COR-L47 (cell line): ENCODE results near the gene GUCY1A1.

Experiments used
- DNase-seq: peaks from one replicate; lab custom pipeline; 2025; lab: John Stamatoyannopoulos, UW

GUCY1A1 gene

DNA sequence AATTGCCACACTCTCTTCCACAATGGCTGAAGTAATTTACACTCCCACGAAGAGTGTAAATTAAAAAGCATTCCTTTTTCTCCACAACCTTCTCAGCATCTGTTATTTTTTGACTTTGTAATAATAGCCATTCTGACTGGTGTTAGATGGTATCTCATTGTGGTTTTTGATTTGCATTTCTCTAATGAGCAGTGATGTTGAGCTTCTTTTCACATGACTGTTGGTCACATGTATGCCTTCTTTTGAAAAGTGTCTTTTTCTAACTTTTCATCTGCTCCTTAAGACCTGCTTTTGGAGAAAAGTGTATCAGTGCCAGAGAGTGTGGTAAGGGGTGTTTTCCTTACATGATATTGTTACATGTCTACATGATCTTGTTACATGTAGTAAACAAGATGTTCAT is 25.7 kb downstream of the GUCY1A1 start:
- no peak for DNase-seq

DNA sequence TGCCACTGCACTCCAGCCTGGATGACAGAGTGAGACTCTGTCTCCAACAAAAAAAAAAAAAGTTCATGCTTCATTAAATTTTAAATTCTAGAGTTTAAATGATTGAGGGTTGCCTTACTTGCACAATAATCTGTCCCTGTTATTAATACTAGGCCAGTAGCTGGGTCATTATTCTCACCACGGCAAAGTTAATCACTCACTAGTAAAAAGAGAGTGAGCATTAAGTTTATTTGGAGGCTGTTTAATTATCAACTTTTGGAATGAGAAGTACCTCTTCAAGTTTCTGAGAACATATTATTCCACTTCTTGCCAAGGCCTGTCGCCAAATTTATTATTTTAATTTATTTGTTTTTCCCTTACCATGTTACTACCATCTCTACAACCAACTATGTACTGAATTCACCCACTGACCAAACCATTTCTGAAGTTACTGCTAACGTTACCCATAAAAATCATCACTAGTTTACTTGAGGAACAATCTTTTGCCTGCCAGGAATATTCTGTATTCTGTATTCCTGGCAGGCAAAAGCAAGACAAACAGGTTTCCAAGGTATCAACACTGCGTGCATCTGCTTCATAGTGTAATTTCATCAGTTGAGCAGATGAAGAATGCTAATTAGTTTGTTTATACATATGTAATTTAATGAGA is 26.5 kb downstream of the GUCY1A1 start:
- no peak for DNase-seq

DNA sequence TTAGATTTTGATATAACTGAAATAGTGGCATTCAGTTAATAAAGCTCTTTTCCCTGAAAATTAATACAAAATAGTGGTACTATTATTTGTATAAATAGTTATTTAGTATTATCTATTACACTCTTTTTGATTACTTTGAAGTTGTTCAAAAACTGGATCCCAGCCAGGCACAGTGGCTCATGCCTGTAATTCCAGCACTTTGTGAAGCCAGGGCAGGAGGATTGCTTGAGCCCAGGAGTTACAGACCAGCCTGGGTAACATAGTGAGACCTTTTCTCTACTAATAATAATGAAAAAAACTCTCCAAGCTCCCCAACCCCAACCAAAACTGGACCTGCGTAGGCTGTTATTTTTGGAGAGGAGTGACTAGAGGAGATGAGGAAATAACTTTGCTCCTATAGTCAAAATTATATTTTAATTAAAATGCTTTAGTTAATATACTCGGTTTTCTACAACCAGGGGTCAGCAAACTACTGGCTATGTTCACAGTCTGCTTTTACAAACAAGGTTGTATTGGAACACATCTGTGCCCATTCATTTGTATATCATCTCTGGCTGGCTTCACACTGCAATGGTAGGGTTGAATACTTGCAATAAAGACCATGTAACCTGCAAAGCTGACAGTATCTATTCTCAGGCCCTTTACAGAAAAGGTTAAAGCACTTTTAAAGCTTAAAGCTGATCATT is 27.6 kb downstream of the GUCY1A1 start:
- DNase-seq = no peak

DNA sequence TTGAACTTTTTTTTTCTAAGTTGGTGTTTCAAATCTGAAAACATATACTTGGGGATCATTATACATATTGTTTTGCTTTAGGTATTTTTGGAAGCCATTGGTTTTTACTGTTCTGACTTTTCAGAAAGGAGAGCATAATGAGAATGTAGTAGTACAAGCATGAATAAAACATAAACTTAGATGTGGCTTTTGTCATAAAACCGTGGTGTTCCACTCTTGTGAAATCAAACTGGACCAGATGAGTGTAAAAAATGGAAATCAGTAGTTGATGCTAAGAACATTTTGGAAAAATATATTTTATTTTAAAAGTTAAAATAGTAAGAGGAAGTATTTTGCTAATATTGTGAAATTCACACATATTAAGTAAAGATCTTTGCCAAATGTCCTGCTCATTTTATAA is 29.6 kb downstream of the GUCY1A1 start:
- DNase-seq = no peak

DNA sequence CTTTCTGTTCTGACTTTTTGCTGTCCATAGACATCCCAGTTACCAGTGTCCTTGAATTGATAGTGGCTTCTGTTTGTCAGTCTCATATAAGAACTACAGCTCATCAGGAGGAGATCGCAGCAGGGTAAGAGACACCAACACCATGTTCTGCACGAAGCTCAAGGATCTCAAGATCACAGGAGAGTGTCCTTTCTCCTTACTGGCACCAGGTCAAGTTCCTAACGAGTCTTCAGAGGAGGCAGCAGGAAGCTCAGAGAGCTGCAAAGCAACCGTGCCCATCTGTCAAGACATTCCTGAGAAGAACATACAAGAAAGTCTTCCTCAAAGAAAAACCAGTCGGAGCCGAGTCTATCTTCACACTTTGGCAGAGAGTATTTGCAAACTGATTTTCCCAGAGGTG is 30.1 kb downstream of the GUCY1A1 start:
- DNase-seq = no peak

DNA sequence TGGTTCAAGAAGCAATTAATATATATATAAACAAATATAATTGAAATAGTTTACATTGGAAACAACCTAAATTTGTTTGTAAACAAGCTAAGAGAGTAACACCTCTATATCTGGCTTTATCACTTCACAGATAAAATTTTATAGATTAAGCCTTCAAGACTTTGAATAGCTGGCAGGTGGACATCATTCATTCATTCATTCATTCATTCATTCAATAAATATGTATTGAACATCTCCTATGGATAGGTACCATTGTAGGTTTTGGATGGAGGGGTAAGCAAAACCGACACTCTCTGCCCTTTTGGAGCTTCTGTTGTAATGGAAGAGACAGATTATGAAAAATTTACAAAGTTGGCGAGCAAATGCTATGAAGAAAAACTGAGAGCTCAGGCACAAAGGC is 35.2 kb downstream of the GUCY1A1 start:
- DNase-seq = no peak

DNA sequence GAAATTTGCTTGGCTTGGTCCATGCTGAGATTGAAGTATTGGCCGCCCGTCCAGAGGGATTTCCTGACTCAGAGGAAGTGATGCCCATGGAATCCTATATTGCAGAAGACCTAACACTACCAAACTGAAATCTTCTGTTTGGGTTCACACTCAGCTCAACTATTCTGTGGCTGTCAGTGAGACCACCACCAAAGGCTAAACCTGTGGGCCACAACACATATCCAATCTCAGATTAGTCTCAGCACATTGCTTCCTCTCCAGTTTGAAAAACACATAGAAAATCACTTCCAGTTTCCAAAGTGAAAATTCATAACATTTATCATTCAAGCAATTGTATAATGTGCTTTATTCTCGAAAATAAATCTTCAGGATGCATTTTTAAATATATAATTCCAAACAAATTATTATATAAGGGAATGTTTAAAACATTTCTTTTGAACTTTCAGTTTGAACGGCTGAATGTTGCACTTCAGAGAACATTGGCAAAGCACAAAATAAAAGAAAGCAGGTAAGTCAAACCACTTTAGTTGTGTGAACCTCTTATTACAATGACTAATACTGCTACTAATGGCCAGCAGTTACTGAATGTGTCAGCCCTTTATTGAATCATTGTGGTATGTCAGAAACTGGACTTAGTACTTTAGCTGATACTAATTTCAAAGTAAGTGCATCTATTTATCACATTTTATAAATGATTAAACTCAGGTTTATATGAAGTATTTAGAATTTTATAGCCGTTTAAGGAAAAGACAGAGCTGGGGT is 37.0 kb downstream of the GUCY1A1 start:
- DNase-seq = no peak

DNA sequence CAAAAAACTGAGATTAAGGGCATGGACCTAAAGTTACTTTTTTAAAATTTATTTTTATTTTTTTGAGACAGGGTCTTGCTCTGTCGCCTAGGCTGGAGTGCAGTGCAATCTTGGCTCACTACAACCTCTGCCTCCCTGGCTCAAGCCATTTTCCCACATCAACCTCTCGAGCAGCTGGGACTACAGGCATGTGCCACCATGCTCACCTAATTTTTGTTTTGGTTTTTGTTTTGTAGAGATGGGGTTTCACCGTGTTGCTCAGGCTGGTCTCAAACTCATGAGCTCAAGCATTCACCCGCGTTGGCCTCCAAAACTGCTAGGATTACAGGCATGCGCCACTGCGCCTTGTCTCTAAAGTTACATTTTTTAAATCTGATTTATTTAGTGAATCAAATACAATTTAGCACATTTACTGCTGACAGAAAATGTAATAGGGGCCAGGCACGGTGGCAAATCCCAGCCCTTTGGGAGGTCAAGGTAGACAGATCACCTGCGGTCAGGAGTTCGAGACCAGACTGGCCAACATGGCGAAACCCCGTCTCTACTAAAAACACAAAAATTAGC is 38.3 kb downstream of the GUCY1A1 start:
- DNase-seq = no peak

DNA sequence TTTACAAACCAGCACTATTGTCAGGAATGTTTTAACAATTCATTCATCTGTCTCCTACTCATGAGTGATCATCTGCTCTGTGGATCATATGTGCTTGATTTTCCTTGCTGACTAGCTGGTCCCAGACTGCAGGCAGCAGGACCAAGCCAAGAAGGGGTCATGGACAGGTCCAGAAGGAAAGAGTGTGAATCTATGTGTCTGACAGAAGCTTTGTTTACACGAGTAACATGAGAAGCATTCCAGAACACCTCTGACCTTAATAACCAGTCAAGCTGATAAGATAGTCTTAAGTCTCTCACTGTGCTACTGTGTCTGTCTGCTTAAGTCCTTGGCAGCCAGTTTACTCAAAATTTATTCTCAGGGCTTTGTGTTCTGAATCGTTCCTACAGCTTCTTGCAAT is 39.0 kb downstream of the GUCY1A1 start:
- DNase-seq = no peak

DNA sequence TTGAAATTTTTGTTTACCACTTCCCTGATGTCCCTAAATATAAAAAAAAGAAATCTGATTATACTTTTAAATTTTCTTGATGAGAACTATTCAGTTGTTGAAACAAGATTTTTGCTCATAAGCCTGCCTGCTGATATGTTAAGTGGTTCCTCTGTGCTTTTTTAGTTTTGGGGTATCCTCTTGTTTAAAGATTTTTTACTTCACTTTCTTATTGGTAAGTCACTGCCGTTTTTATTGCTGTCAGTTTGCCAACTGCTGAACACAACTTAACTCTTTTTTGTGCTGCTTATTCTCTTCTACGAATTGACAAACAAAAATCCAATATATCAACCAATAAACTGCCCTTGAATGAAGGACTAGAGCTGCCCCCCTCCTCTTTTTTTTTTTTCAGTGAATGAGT is 39.5 kb downstream of the GUCY1A1 start:
- DNase-seq = no peak

DNA sequence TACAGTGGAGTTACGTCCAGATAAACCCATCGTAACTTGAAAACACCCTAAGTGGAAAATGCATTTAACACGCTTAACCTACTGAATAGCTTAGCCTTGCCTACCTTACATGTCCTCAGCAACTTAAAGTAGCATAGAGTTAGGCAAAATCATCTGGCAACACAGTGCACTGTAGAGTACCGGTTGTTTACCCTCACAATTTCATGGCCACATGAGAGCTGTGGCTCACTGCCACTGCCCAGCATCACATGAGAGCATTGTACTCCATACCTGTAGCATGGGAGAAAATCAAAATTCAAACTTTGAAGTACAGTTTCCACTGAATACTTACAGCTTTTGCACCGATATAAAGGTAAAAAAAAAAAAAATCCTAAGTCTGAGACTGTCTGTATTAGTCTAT is 40.6 kb downstream of the GUCY1A1 start:
- DNase-seq = no peak

DNA sequence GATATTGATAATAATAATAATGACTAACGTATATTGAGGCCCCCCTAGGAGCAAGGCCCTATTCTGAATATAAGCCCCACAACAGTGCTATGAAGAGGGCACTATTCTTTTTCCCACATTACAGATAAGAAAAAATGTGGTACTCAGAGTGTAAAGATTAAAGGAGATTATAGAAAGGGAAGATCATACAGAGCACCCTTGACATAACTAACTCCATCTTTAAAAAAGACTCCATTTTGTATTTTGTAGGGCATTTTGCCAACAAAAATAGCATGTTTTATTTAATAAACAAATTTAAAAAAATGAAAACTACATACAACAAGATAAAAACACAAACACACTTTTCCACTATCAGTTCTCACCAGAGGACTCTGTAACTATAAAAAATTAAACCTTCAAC is 42.1 kb downstream of the GUCY1A1 start:
- no peak for DNase-seq

DNA sequence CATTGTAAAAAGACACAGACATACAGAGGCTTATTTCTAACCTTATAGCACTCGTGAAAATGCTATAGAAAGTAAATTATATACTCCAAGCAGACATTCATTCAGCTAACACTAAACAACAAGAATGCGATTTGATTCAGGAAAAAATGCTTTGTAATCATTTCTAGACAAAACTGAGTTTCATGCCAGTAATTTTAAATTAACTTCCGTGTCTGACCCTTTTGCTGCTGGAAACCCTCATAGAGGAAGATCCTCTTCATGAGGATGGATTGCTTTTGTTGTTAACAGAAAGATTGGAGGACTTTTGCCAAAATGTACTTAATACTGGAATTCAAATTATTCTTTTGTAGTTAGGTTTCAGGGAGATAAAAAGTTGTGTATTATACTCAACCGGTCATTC is 43.3 kb downstream of the GUCY1A1 start:
- DNase-seq = no peak

DNA sequence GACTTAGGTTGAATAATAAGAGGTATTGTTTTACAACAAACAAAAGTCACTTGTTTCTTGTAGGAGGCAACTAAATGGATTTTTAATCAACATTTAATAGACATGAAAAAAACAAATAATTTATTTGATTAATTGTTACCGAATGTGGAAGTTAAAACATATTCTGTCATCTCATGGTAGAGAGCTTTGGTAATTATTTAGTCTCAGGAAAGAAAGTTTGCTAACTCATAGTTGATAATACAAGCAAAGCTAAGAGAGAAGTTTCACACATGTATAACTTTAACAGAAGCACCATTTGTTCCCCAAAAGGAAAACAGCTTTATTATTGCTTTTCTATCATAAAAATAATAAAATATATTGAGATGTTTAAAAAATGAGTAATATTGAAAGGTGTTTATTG is 44.9 kb downstream of the GUCY1A1 start:
- DNase-seq = no peak

DNA sequence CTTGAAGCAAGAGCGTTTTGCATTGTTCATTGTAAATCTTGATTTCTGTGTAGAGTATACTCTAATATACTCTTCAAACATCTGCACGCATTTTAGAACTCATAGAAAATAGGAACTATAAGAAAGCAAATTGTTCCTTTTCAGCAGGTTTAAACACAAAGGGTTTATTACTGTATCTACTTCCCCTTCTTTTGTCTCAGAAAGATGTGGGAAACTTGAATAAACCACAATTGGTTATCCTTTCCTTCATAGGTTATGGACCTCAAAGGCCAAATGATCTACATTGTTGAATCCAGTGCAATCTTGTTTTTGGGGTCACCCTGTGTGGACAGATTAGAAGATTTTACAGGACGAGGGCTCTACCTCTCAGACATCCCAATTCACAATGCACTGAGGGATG is 46.2 kb downstream of the GUCY1A1 start:
- DNase-seq = no peak

DNA sequence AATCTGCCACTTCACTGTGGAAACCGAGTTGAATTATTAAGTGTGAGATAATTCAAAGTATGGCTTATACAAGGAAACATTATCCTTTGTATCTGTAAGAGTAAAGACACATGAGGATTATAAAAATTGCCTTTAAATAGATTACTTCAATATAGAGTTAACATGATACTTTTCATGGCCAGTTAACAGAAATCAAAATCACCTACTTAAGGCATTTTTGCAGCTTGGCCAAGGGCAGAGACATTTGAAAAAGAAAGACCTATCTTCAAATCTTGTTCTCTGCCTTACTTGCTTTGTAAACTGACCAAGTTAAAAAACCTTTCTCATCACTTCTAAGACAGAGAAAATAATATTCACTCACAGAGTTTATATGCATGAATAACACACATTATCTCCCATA is 47.3 kb downstream of the GUCY1A1 start:
- DNase-seq = no peak

DNA sequence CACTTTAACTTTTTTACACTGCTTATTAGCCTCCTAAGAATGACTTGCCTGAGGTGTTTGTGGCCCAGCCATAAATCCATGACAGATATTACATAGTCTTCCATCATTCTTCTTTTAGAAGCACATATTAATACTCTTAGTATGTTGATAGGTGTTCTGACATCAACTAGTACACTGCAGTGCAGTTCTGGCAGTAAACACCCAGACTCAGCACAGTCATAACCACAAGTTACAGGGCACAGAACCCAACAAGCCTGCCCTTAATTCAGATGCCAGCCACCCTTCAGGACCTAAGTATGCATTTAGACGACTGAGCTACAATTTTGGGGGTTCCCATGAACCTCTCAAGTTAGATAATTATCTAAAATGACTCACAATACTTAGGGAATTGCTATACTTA is 55.7 kb downstream of the GUCY1A1 start:
- DNase-seq = no peak

DNA sequence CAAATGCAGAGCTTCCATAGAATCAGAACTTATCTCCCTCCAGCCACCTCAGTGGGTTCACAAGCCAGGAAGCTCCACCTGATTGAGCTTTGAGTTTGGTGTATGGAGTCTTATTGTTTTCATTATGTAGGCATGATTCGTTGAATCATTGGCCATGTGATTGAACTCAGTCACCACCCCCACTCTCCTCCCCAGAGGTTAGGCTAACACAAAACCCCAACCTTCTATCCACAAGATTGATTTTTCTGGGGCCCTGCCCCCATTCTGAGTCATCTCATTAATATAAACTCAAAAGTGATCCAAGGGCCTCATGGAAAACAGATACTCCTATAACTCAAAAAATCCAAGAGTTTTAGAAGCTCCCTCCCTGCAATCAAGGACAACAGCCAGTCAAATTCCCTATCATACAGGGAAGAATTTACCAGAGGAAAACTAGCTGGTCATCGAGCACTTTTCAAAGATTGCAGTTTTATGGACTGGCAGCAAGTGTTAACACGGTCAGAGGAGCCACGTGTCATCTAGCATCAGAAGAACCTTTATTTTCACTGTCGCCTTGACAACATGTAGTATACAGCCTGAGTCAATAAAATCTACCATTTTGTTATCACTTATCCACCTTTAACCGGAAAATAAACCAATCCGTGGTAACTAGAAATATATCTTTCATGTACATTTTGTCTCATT is 56.3 kb downstream of the GUCY1A1 start:
- no peak for DNase-seq

DNA sequence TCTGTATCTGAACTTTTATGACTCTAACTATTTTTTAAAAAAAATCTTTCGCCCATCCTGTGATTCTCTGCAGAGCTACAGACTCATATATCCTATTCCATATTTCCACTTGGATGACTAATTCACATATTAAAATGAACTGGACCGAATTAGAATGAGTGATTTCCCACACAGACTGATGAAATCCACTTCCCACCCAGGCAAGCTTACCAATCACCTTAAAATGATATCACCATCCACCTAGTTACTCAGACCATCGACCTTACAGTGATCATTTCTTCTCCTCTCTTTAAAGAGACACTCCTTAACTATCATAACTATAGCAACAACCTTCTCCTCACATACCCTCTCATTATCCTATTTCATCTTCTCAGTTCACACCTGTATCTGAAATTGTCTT is 58.1 kb downstream of the GUCY1A1 start:
- DNase-seq = no peak

DNA sequence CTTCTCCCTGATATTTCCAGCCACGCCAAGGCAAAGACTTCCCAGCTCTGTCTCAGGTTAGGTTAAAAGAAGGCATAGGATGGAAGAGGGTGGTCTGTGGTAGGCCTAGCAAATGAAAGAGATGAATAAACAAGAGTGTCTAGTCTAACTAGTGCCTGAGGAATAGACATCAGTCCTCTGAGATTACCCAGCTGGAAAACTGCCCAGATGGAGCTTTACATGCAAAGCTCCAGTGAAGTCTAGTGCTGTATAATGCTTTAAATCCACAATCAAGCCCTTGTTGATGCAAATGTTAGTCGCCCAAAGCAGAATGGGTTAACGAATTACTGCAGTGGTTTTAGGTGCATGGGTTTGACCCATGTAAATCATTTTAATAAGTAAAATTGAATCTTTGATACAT is 67.4 kb downstream of the GUCY1A1 start:
- no peak for DNase-seq

DNA sequence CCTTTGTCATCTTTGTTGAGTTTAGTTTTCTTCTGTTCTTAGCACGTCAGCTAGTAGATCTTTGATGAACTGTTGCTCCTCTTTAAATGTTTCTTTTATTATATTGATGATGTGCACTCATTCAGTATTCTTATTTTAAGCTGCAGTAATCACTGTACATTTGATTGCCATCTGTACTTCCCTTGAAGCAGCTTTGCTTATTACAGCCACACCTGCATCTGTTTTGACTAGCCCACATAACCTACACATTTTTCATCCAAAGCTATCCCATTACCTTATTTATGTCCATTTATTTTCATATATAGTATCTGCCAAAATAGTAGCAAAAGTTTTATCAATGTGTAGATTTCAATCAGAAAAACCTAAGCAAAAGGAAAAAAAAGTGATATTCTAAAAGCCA is 68.3 kb downstream of the GUCY1A1 start:
- no peak for DNase-seq

DNA sequence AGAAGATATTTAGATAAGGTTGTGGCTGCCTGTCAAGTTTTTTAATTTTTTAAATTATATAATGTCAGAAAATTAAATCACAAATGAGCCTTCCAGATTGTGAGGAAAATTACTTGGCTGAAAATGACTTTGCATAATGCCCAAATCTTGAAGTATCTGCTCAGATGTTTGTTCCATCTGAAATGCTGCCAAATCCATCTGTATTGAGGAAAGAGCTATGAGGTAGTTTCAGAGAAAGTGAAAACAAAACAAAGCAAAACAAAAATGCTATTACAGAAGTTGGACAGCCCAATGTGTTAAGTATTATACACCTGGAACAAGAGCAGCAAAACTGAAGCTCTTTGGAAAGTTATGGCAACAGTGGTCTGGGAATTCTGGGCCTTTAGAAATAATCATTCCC is 68.8 kb downstream of the GUCY1A1 start:
- no peak for DNase-seq

DNA sequence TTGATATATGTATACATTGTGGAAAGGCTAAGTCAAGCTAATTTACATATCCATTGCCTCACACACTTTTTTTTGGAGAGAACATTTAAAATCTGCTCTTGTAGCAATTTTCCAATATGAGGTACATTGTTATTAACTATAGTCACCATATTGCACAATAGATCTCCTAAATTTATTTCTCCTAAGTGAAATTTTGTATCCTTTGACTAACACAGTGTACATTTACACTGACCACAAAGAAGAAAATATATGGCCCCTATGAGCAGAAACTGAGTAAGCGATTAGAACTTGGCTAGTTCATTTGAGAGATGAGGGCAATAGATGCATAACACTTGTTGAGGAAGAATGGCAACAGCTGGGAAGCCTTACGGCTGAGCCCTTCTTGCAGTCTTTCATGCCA is 71.9 kb downstream of the GUCY1A1 start:
- DNase-seq = no peak
